Cardiac fibroblast (primary cell): Measurements from ENCODE around the gene PIP5K1B.

Experiments used
- DNase-seq, 2 donors: peaks; one replicate each; pipeline versions ENCODE4 v3.0.0 to v3.0.0-alpha.2; 2010; ENCODE audit warnings: low read depth in 2 of 2
- H3K4me3 ChIP-seq, 2 donors: replicated peaks in 1 of 2; 1 replicate in 1 of 2; 2 replicates in 1 of 2; pipeline ENCODE4 v1.5.1; 2011; ENCODE audit warnings: low read depth in 2 of 2, low read length in 2 of 2, mild to moderate bottlenecking in 2 of 2, moderate library complexity in 1 of 2
- TF ChIP-seq, protein P1 (sequence below): IDR thresholded peaks from one replicate; pipeline ENCODE4 v1.5.1; 2011; ENCODE audit warnings: low read depth, mild to moderate bottlenecking, low read length, inconsistent platforms

The PIP5K1B gene

GRCh38 chr9:68947015-68947414, 242.0 kb downstream of the PIP5K1B start:
- DNase-seq, result no peak
- H3K4me3 ChIP-seq, result no peak overlapping the region
- TF ChIP-seq, protein P1, sequence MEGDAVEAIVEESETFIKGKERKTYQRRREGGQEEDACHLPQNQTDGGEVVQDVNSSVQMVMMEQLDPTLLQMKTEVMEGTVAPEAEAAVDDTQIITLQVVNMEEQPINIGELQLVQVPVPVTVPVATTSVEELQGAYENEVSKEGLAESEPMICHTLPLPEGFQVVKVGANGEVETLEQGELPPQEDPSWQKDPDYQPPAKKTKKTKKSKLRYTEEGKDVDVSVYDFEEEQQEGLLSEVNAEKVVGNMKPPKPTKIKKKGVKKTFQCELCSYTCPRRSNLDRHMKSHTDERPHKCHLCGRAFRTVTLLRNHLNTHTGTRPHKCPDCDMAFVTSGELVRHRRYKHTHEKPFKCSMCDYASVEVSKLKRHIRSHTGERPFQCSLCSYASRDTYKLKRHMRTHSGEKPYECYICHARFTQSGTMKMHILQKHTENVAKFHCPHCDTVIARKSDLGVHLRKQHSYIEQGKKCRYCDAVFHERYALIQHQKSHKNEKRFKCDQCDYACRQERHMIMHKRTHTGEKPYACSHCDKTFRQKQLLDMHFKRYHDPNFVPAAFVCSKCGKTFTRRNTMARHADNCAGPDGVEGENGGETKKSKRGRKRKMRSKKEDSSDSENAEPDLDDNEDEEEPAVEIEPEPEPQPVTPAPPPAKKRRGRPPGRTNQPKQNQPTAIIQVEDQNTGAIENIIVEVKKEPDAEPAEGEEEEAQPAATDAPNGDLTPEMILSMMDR, result no peak

- TF ChIP-seq, protein P1, result no peak
- H3K4me3 ChIP-seq, result no peak overlapping the region
These were observed 243.0 kb downstream of the PIP5K1B start for GRCh38 chr9:68947842-68948569.

DNA sequence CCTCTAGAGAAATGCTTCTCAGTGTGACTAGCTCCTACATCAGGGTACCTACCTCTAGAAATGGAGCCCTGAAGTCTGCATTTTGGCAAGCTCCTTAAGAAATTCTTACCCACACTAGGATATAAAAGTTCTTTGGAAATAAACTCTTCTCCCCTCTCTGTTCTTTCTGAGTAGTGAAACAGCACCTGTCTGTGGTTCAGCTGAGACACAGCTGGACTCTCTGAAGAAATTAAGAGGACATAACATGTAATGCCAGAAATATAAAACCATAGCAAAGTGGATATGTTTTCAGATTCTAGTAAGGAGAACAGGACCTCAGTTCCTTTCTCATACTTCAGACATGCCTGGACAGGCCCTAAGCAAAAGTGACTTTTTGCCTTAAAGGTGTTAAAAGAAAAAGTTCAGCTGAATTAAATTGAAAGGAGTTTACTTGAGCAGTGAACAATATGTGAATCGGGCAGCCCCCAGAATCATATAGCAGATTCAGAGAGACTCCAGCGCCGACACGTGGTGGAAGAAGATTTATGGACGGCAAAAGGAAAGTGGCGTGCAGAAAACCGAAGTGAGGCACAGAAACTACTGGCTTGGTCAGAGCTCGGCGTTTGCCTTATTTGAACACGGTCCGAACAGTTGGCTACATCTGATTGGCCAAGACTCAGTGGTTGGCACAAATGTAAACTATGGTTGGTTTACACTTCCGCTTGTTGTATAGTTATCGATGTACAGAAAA, 244.4 kb downstream of the PIP5K1B start:
- TF ChIP-seq, protein P1, result no peak
- no peak overlapping the region for H3K4me3 ChIP-seq
- DNase-seq, result peak; percentile 12 to 26

More at GRCh38 chr9:68947842-68948569, 243.0 kb downstream of the PIP5K1B start:
- DNase-seq, result no peak

- DNase-seq, result no peak
- no peak overlapping the region for H3K4me3 ChIP-seq
- TF ChIP-seq, protein P1, result no peak
These were observed 245.1 kb downstream of the PIP5K1B start for GRCh38 chr9:68950188-68950587.

DNA sequence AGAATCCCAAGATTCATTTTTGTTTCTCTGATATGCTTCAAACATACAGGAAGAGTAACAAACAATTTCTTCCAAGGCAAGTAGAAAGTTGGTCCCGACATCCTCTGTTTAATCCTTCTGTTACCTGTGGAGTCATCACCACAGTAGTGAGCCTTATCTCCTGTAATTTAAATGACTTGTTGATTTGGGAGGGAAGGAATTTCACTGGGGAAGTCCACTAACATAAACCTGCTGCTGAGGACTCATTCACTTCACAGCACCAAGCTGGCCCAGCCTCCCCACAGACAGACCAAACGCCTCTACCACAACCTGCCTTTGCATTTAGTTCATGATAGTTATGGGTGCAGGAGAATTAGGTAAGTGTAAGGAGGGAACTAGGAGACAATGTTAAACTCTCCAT, 245.6 kb downstream of the PIP5K1B start:
- no peak overlapping the region for H3K4me3 ChIP-seq
- TF ChIP-seq, protein P1, result no peak
- DNase-seq, result no peak

DNA sequence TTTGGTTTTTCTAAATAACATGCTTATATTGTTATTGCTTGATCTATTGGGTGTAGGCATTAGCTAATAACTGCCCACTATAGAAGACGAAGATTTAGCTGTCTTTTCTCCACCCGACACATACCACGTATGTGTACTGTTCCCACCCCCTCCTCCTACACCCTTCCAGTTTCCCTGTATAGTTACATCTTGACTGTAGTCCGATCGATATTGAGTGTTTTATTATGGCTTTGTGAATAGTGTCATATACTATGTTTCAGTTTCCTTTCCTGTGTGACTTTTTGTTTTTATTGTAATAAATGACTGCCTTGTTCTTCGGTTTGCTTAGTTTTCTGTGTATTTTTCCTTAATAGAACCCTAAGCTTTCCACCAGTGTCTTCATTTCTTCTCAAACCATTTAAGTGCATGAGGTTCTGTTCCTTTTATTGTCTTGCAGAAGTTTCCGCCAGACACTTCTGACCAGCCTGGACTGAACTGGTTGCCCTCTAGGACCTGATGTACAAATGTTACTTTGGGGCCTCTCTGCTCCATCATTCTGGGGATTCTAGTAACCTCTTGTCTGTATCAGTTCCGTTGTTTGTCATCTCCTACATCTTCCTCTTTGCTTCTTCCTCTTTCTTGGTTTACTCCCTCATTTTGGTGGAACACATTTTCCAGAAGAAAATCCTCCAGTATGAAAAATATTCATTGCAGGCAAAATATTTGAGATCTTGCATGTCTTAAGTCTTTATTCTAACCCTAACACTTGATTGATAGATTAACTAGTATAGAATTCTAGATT, 247.0 kb downstream of the PIP5K1B start:
- H3K4me3 ChIP-seq, result no peak overlapping the region
- no peak for DNase-seq

More for the DNA sequence above, 247.0 kb downstream of the PIP5K1B start:
- TF ChIP-seq, protein P1, result no peak
